Measurements from ENCODE around the gene GLT6D1.

GLT6D1 gene

GRCh38 chr9:135608294-135608998 lies 30.9 kb downstream of the GLT6D1 start:
- DNase-seq (ENCODE audit: low read depth, low spot score), result no peak

DNA sequence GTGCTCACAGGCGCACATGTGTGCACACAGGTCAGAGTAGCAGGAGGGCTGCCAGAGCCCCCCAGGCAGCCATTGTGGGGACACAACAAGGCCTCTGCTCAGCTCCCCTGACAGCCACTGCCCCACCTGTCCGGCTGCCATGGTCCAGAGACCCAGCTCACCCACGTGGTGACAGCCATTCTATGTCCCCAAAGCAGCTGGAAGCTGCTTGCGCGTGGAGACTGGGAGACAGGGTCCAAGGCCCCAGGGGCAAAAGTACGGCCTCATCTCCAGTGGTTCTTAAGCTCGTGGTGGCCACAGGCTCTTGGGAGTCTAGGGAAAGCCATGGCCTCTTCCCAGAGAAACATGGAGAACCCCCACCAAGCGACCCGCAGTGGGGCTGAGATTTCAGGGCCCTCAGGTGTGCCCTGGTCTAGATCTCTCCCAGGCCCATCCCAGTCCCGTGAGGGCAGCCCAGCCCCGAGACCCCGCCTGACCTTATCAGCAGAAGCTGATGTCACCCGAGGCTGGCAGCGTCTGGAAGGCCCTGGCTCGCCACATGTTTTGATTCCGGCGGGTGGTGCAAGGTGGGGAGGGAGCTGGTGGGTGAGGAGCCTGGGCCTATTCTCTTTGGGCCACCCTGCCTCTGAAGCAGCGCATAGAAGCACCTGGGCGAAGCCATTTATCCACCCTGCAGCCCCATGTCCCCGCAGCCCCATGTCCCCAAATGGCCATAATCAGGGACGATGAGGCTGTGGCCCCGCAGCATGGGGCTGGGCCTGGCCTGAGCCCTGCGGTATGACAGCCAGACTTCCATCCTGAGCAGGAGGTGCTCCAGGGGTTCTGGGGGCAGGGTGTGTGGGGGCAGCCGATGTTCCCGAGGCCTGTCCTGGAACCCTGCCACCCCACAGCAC lies 31.7 kb downstream of the GLT6D1 start:
- DNase-seq (ENCODE audit: low read depth, low spot score), result no peak

- no peak for DNase-seq (ENCODE audit: low read depth, low spot score)
Measured at GRCh38 chr9:135606885-135607259, 32.5 kb downstream of the GLT6D1 start.

DNA sequence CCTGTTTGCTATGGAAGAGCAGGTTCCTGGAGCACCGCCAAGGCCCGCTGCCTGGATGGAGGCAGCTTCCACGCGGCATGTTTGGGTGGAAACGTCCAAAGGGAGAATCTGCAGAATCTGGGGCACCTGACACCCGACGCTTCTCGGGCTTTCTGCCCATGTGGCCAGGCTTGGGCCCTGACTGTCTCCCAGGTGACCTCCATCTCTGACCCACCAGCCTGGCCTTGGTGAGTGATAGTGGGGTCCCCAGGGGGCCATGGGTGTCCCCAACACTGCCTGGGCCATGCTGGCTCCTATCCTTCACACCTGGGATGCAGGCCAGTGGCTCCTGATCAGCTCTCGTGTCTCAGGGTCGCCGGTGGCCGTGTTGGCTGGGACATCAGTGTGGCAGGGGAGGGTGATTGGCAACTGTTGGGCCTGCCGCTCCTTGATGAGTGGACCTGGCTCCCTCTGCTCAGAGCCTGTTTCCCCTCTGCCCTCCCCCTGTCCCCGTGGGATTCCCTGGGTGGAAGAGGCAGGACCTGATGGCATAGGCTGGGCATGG lies 34.0 kb downstream of the GLT6D1 start:
- DNase-seq (ENCODE audit: low read depth, low spot score), result peak; percentile 22

- no peak for DNase-seq (ENCODE audit: low read depth, low spot score)
Measured at GRCh38 chr9:135604437-135605237, 34.7 kb downstream of the GLT6D1 start.

DNA sequence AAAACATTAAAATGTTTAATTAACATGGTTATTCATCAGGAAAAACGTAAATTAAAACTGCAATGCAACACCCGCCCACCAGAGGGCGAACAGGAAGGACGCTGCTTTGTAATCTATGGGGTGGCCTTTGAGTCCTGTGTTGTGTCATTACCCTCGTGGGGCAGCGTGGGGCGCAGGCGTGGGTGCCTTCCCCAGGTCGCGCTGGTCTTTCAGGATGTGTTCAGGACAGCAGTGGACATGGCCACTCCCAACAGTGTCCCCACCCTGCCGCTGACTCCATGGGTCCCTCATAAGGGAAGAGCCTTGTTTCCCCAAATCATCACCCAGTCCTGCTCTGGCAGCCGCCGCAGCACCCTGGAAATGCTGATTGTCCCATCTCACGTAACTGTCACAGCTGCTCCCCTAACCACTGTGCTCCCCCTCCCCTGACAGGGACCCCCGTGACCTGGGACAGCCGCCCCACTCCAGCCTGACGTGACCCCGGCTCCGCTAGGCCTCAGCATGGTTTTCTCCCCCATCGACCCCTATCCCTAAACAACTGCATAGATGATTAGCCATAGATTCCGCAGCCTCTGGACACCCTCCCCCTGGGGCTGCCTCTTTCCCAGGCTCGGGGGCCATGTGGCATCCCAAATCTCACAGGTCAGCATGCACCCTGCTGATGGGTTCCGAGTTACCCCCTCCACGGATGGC lies 36.4 kb downstream of the GLT6D1 start:
- DNase-seq (ENCODE audit: low read depth, low spot score), result peak; percentile 46

DNA sequence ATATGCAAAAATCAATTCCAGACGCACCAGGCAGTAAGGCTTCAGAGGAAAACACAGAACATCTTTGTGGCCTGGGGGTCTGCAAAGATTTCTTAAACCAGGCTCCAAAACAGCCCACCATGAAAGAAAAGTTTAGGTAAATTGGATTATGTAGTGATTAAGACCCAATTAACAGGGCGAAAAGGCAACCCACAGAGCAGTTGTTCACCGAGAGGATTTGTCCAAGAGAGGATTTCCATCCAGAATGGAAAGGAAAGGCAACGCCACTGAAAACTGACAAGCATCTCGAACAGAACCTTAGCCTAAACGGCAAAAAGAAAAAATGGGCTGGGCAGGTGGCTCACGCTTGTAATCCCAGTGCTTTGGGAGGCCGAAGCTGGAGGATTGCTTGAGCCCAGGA lies 37.4 kb downstream of the GLT6D1 start:
- no peak for DNase-seq (ENCODE audit: low read depth, low spot score)

- no peak for DNase-seq (ENCODE audit: low read depth, low spot score)
Measured at GRCh38 chr9:135600296-135600817, 39.0 kb downstream of the GLT6D1 start.

DNA sequence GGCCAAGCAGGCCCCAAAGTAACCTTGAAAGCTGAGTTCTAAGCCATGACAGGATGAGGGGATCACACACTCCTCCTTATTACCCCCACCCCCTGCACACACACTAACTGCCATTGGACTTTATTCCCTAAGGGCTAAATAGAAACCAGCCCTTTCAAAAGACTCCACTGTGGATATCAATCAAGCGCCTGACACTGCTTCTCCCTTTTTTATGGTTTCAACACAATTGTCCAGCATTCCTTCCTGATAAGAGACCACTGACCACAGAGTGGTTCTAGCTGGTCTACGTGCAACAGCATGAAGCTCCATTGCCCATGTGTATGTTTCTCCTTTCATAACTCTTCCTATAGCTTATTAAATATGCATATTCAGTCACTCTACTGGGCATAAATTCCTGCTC lies 43.1 kb downstream of the GLT6D1 start:
- no peak for DNase-seq (ENCODE audit: low read depth, low spot score)

- no peak for DNase-seq (ENCODE audit: low read depth, low spot score)
Measured at GRCh38 chr9:135592625-135593024, 46.7 kb downstream of the GLT6D1 start.

DNA sequence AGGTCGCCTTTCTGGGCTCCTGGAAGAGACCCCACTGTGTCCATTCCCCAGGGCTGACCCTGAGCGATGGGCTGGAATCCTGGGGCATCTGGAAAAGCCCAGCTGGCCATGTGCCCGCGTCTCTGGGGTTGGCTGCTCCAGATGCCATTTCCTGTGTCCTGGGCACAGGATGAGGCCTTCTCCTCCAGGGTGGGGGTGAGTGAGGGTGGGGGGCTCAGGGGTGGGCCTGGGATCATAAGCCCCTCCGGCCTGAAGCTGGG lies 47.1 kb downstream of the GLT6D1 start:
- no peak for DNase-seq (ENCODE audit: low read depth, low spot score)

- no peak for DNase-seq (ENCODE audit: low read depth, low spot score)
Measured at GRCh38 chr9:135591506-135592330, 47.6 kb downstream of the GLT6D1 start.

DNA sequence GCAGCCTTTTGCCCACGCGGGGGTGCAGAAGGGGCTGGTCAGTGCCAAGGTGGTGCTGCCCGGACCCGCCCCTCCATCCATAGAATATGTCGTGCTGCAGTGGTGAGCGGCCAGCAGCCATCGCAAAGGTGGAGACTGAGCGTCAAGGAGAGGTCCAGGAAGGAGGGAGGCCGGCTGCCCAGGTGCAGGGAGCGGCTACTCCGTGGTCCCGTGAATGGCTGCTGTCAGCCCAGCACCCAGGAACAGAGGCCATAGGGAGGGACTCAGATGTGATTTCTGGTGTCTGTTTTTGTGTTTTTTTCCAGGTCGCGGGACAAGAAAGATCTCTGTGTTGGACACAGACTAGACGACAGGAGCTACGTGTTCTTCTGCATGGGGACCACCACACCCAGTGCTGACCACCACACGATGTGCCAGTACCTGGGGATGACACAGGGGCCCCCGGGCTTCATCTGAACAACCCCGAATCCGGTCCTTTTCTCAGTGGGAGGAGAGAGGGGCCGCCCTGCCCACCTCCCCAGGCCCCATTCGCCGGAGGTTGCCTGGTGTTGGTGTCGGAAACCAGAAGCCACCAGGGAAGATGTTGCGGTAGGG lies 48.8 kb downstream of the GLT6D1 start:
- DNase-seq (ENCODE audit: low read depth, low spot score), result no peak

DNA sequence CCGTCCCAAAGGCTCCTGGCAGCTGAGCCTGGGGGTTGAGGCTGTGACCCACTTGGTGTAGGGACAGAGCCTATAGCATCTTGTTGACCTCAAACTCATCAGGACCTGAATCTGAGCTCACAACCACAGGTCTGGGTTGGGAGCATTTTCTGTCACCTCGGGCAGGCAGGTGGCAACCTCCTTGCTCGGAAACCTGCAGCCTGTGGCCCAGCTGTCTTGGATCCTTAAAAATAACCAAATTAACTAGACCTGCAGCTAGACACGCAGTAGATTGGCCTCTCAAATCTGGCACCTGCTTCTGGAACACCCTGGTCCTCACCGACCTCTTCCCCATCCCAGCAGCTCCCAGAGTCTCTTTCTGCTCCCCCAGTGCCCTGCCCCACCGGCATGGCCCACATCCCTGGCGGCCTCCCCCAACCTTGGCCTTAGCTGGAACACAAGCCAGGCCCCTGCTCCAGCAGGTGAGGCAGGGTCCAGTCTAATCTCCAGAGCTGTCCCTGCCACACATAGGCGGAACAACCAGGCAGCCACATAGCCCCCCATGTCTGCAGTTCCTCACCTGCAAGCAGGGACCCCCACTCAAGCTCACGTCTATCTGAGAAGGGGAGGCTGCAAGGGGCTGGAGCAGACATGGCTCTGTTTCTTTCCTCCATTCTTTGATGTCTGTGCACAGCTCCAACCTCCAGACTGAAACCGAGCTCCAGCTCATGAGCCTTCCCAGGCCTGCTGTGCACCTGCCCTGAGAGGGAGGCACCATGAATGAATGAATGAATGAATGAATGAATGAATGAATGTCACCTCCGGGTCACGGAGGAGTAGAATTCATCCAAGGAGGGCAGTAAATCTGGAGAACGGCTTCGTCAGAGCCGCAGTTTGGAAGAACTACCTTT lies 49.5 kb downstream of the GLT6D1 start:
- DNase-seq (ENCODE audit: low read depth, low spot score), result no peak

DNA sequence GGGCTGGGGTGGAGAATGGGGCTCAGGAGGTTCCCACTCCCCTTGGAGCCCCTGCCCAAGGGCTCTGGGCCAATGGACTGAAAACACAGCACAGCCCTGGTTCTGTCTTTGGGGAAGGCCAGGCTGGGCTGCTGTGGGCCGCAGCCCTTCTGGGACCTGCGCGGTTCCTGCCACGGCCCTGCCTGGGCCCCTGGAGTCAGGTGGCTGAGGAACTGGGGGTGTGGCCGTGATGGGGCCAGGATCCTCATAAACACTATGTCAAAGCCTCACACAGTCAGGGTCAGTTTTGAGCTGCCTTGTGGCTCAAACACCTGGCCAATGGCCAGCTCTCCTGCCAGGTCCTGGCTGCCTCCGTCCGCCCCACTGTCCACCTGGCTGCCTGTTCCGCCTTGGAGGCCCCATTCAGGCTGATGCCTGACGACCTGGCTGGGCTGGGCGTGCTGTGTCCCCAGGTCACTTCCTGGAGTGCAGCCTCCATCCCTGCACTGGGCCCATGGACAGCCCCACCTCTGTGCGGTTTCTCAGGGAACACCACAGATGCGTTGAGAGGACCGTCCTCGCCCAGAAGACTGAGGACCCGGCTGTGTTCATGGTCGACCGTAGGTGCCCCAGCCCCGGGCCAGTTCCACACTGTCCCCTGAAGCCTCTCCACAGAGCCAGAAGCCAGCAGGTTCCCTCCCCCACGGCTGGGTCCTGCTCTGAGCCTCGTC lies 50.3 kb downstream of the GLT6D1 start:
- no peak for DNase-seq (ENCODE audit: low read depth, low spot score)

- no peak for DNase-seq (ENCODE audit: low read depth, low spot score)
Measured at GRCh38 chr9:135588371-135588770, 51.0 kb downstream of the GLT6D1 start.

DNA sequence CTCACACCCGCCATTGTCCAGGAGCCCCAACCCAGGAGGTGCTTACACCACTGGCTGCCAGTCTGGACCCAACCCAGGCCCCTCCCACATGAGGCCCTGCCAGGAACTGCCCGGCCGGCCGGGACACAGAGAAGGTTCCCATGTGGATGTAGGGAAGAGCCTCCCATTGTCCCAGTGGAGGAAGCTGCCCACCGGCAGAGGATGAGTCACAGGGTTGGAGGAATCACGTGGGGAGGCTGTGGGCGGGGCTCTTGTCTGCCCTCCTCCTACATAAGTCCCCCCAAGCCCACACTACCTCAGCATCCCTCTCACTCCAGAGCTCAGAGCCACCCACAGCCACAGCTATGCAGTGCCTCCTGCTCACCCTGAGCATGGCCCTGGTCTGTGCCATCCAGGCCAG lies 51.7 kb downstream of the GLT6D1 start:
- no peak for DNase-seq (ENCODE audit: low read depth, low spot score)

GRCh38 chr9:135586601-135587109 lies 52.7 kb downstream of the GLT6D1 start:
- no peak for DNase-seq (ENCODE audit: low read depth, low spot score)

Measured in astrocyte of the hippocampus (primary cell).